GM18511 (cell line): ENCODE measurements around the gene MICALL2.

ENCODE experiments used
- ATAC-seq: cut with Tn5 transposase; IDR thresholded peaks from one replicate; pipeline ENCODE4 v1.9.1; 2021; ENCODE audit warnings: mild to moderate bottlenecking, moderate library complexity; ENCODE audit not compliant: unreplicated experiment

Gene MICALL2

GRCh38 chr7:1493571-1493970, 34.3 kb upstream of the MICALL2 start:
- no peak for ATAC-seq

GRCh38 chr7:1493129-1493528, 33.9 kb upstream of the MICALL2 start:
- ATAC-seq, result no peak

DNA sequence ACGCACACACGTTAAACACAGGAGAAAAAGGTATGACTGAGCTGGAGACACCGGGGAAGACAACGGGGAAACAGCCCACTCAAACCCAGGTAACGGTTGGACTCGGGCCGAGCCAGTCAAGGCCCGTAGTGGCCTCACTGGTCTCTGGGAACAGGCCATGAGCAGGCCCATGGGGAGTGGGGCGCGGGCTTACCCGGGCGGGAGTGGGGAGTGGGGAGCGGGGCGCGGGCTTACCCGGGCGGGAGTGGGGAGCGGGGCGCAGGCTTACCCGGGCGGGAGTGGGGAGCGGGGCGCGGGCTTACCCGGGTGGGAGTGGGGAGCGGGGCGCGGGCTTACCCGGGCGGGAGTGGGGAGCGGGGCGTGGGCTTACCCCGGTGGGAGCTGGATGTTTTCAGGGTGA, 33.4 kb upstream of the MICALL2 start:
- ATAC-seq, result no peak

DNA sequence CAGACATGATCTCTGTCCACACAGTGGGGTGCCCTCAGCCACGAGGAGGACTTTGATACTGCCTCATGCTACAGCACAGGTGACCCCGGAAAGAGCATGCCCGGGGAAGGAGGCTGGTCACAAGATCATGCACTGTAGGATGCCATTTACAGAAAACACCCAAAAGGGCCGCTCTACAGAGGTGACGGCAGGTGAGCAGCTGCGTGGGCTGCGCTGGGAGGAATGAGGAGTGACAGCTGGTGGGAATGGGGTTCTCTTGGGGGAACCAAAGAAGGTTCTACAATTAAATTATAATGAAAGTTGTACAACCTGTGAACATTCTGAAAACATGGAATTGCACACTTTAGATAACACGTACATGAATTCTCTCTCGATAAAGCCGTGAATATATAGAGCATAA, 33.0 kb upstream of the MICALL2 start:
- ATAC-seq, result no peak

GRCh38 chr7:1490837-1491236, 31.6 kb upstream of the MICALL2 start:
- ATAC-seq, result no peak

DNA sequence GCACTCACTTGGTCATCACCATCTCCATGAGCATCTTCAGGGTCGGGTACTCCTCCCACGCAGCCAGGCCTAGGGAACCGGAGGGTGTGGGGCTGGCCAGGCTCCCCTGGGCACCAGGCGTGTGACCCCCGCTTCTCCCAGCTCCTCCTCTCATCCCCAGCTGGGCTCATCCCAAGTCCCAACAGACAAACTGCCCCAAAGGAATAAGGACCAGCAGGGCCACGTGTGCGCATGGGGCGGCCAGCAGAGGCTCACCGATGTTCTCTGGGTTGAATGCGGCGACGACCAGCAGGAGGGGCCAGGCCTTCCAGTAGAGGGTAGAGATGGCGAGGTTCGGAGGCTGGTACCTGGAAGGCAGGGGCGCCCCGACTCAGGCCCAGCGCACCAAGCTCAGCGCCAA, 30.1 kb upstream of the MICALL2 start:
- ATAC-seq, result no peak

DNA sequence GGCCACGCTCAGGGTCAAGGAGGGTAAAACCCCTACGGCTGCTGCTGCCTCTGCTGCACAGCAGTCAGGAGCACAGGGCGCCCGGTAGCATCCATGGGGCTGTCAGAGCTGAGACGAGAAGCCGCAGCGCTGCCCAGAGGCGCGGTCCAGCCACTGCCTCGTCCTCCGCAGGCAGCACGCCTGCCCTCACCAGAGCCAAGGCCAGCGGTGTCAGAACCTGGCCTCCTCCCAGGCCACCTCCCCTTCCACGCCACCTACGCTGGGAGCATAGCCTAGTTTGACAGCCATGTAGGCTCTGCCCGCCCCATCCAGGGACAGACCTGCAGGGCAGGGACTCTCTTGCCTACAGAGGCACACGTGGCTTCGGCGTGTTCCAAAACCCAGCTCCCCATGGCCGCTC, 28.7 kb upstream of the MICALL2 start:
- ATAC-seq, result no peak

DNA sequence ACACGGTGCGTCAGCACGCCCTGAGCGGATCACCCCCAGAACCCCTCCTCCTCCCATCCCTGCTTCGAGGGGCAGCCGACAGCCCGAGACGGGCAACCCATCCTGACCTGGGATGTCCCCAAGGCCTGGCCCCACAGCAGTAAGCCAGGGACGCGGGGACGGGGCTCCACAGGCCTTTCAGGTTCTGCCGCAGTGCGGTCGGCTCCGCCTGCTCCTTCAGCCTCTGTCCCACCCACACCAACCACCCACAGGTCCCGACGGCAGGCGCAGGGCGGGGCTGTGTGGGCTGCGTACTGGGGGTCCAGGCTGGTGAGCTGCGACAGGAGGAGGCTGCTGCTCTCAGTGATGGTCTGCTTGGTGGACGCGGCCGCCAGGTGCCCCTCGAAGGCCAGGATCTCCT, 28.2 kb upstream of the MICALL2 start:
- no peak for ATAC-seq

DNA sequence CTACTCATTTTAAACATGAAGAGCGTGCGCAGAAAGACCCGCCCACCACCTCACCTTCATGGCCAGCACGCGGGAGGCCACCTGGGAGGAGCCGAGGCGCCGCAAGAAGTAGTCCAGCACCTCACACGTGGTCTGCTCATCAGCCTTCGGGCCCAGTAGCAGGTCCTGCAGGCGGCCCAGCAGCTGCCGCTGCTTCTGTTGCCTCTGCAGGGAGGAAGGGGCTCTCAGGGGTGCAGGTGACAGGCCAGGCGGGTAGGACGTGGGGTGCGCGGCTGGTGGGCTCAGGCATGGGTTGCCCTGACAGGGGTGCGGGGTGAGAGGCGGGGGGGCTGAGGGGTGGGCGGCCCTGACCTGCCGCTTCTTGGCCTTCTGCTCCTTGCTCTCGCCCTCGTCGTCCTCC, 27.3 kb upstream of the MICALL2 start:
- ATAC-seq, result no peak

DNA sequence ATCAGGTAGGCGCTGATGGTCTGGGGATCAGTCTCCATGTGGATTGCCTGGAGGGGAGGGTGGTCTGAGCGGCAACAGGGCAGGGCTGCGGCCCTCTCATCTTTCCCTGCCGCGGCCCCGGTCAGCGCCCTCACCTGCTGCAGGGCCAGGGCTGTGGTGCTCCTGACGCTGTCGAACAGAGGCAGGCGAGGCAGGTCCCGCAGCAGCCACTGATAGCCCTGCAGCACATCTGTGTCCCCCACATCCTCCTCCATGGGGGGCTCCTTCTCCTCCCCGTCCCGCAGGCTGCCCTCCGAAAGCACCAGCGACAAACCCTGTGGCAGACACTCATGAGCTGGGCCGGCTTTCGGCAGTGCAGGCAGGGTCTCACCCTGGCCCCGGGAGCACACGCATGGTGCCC, 25.9 kb upstream of the MICALL2 start:
- ATAC-seq, result no peak

- ATAC-seq, result no peak
Observed at GRCh38 chr7:1484569-1484968, 25.3 kb upstream of the MICALL2 start.

DNA sequence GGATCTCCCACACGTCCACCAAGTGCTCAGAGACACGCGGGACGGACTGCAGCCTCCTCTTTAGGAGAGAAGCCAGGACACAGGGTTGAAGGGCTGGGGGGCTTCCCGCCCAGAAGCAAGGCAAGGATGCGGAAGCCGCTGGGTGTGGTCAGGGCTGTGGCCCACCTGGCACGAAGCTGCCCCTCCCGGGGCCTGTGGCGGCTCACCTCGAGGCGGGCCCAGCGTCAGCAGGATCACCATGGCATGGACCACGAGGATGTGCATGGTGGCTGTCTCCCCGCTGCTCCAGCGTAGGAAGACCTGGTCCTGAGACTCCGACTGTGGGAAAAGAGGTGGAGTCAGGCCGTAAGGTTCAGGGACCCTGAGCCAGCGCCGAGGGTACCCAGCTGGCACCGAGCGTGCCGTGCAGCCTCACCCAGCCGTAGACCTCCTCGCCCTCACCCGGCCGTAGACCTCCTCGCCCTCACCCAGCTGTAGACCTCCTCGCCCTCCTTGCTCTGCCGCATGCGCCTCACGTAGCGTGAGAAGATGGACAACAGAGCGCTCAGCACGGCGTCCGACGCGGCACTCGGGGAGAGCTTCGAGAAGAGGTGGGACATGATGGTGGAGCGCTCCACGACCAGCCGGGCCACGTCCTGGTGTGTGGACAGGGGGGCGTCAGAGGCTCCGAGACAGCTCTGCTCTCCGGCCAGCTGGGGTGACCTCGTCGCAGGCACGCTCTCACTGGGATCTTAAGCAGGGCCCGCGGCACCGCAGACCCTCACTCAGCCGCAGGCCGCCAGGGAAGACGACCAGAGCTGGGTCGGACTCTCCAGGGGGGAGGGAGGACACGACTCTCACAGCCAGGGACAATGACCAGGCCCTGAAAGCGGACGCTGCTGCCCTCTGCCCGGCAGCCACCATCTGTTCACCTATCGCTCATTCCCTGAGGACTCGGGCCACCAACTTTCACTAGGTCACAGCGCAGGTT, 24.6 kb upstream of the MICALL2 start:
- ATAC-seq, result no peak

GRCh38 chr7:1483079-1483478, 23.8 kb upstream of the MICALL2 start:
- no peak for ATAC-seq

DNA sequence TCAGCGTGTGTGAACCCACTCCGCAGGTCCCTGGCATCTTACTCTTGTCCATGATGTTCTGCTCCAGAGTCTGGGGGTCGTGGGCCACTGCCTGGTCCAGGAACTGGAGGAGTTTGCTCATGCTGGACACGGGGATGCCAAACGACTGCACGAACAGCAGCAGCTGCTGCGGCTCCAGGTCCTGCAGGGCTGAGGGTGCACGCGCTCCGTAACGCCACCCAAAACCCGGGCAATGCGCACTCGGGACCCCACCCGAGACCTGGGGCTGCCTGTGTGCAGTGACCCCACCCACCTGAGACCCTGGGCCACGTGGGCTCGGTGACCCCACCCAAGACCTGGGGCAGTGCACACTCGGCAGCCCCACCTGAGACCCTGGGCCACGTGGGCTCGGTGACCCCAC, 22.0 kb upstream of the MICALL2 start:
- no peak for ATAC-seq

DNA sequence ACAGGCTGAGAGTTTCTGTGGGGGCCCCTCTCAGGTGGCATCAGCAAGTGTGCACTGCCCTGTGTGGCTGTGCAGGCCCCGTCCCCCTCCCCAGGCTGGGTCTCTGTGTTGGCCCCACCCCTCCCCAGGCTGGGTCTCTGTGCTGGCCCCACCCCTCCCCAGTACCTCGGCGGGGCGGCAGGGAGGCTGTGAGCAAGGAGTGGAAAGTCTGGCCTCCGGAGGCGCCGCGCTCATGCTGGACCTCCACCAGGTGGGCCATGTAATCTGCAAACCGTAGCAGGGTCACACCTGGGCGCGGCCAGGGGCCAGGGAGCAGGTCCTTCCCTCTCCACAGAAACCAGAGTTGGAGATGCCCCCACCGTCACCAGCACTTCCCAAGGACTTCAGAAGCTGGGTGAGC, 21.4 kb upstream of the MICALL2 start:
- no peak for ATAC-seq

- no peak for ATAC-seq
Observed at GRCh38 chr7:1479287-1479686, 20.0 kb upstream of the MICALL2 start.

DNA sequence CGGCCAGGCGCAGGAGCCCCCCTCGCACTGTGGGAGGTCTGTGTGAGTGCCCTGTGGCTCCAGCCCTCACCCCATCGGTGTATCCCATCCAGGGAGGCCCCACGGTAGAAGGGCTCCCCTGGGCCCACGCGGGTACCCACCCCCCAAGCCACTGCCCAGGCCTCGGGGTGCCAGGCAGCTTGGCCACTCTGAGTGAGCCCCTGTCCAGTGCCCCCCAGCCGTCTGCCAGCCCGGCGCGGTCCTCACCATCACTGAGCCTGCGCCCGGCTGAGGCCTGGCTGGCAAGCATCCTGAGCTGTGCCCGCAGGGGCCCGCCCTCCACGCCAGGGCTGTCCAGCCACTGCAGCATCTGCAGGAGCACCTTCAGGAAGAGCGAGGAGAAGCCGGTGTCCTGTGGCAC, 19.2 kb upstream of the MICALL2 start:
- ATAC-seq, result no peak

DNA sequence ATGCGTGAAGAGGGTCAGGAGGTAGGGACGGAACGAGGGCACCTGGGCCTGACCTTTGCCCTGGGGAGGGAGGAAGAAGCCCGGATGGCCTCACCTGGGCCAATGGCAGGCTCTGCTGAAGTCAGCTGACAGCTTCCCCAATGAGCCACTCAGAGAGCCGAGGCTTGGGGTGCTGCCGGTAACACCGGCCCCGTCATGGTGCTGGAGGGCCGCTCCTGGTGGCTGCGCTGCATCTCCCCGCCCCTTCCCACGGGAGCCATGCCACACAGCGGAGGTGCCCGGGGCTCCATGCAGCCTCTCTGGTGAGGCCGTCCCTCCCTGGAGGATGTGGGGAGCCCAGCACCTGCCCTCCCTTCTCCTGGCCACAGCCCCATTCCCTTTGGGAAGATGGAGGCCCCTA, 17.6 kb upstream of the MICALL2 start:
- no peak for ATAC-seq

DNA sequence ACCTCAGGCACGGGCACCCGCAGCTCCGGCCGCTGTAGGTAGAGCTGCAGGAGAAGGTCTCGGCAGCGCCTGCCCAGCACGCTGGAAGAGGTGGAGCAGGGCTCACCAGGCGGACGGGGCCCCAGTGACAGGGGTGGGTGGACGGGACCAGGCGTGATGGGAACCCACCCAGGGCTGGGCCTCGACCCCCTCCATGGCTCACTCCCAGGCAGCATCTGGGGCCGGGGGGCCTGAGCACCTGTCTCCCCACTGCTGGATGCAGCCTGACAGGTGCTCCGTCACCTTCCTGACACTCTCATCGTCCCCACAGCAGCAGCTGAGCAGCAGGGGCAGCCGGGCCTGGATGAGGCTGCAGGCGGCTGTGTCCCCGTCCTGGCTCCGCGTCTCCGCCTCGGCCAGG, 16.7 kb upstream of the MICALL2 start:
- no peak for ATAC-seq

DNA sequence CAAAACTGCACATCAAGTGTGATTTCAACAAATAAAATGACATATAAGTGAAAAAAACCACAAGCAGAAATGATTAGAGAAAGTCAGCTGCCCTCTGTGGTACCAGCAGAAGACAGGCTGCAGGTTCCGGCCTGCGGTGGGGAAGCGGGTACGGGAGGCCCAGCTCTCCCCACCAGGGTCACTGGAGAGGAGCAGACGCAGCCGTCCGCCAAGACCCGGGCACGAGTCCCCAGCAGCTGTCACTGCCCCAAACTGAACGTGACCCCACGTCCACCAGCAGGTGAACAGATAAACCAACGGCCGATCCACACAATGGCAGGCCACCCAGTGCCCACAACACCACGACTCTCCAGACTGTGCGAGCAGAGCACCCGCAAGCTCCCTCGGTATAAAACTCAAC, 16.1 kb upstream of the MICALL2 start:
- no peak for ATAC-seq

GRCh38 chr7:1474736-1475135, 15.5 kb upstream of the MICALL2 start:
- no peak for ATAC-seq

GRCh38 chr7:1473864-1474512, 14.7 kb upstream of the MICALL2 start:
- peak; percentile 75 for ATAC-seq
